A549 (cell line): ENCODE results near the gene TRABD2B. TPM values are rescaled to one million over a fixed set of nuclear protein-coding genes. Genes with fewer than 3 reads are reported as not detected.

Source experiments
- ATAC-seq, 2 experiments: fragments of 200-7000 bp in 1 of 2; fragments of >200 bp in 1 of 2; cut with Nextera tagmentation in 1 of 2; cut with Tn5 transposase in 1 of 2; 3 replicates each; pipeline versions ENCODE4 v1.8.0 to v1.9.1; 2018 to 2020; ENCODE audit warnings: mild to moderate bottlenecking in 1 of 2, moderate library complexity in 1 of 2
- CTCF ChIA-PET: fragments of 300-600 bp; sonication (Branson Sonifier 250); formaldehyde crosslinking; extraction: SDS; loops from one replicate; lab custom pipeline; 2021; ENCODE audit warnings: antibody characterized with exemption, inconsistent platforms; lab: Yijun Ruan, JAX
- POLR2A ChIA-PET: fragments of 350-600 bp; formaldehyde crosslinking; extraction: SDS; loops from one replicate; lab custom pipeline; 2021; ENCODE audit warnings: antibody characterized with exemption, inconsistent platforms; lab: Yijun Ruan, JAX
- DNase-seq, 2 experiments: peaks; one replicate each; pipeline versions ENCODE4 v3.0.0 to v3.0.0-alpha.2; 2011 to 2016; ENCODE audit warnings: low read depth in 1 of 2, low spot score in 1 of 2
- FAIRE-seq: peaks from 2 replicates; lab custom pipeline; 2011; peaks lifted over from hg19 to GRCh38; lab: Jason Lieb, UNC
- H3K27ac ChIP-seq, 2 experiments: fragments of >200 bp; sonication (Bioruptor Twin); formaldehyde crosslinking; 3 replicates each; pipeline ENCODE4 v1.5.1; 2016 to 2017
- H3K4me1 ChIP-seq: fragments of >200 bp; sonication (Bioruptor Twin); formaldehyde crosslinking; 3 replicates; pipeline ENCODE4 v1.6.1; 2016
- H3K4me2 ChIP-seq: fragments of >200 bp; sonication (Bioruptor Twin); formaldehyde crosslinking; 3 replicates; pipeline ENCODE4 v1.6.1; 2016
- H3K4me3 ChIP-seq: fragments of >200 bp; sonication (Bioruptor Twin); formaldehyde crosslinking; 3 replicates; pipeline ENCODE4 v1.5.1; 2016
- H3K9me3 ChIP-seq: fragments of >200 bp; sonication (Bioruptor Twin); formaldehyde crosslinking; 3 replicates; pipeline ENCODE4 v1.6.1; 2016
- ATOH8 ChIP-seq: fragments of 250-450 bp; sonication (Bioruptor Pico); IDR thresholded peaks from 2 replicates; pipeline ENCODE4 v1.5.0; 2020; ENCODE audit warnings: low read depth, mild to moderate bottlenecking, moderate library complexity
- BHLHE40 ChIP-seq: IDR thresholded peaks from 2 replicates; pipeline ENCODE4 v1.6.1; 2012; ENCODE audit warnings: low read depth, low read length, inconsistent platforms
- CBX2 ChIP-seq: fragments of 200-600 bp; sonication (generic); IDR thresholded peaks from 2 replicates; pipeline ENCODE4 v1.6.1; 2016; ENCODE audit warnings: low read depth, mild to moderate bottlenecking, borderline replicate concordance
- CEBPB ChIP-seq, 2 experiments: fragments of >200 bp in 1 of 2; sonication (Bioruptor Twin) in 1 of 2; formaldehyde crosslinking in 1 of 2; IDR thresholded peaks; 2 replicates each; pipeline ENCODE4 v1.6.1; 2012 to 2016
- ELK1 ChIP-seq: fragments of 150-350 bp; IDR thresholded peaks from 2 replicates; pipeline ENCODE4 v1.6.1; 2014; ENCODE audit warnings: low read depth, mild to moderate bottlenecking, low read length
- EP300 ChIP-seq, 2 experiments: fragments of >200 bp; sonication (Bioruptor Twin); formaldehyde crosslinking; IDR thresholded peaks; 2 replicates in 1 of 2; 3 replicates in 1 of 2; pipeline ENCODE4 v1.6.1; 2016 to 2017
- FOSB ChIP-seq: fragments of 250-450 bp; sonication (Bioruptor Pico); IDR thresholded peaks from 2 replicates; pipeline ENCODE4 v1.5.0; 2020; ENCODE audit warnings: mild to moderate bottlenecking, moderate library complexity
- FOSL2 ChIP-seq, 2 experiments: fragments of 450-650 bp in 1 of 2; fragments of >200 bp in 1 of 2; sonication (Bioruptor Twin) in 1 of 2; formaldehyde crosslinking; IDR thresholded peaks; 2 replicates each; pipeline versions ENCODE4 v1.5.0 to v1.6.1; 2016 to 2020; ENCODE audit warnings: mild to moderate bottlenecking in 1 of 2, moderate library complexity in 1 of 2
- HDAC2 ChIP-seq: fragments of 200-600 bp; sonication (generic); IDR thresholded peaks from 2 replicates; pipeline ENCODE4 v1.6.1; 2016
- HEYL ChIP-seq: fragments of 250-450 bp; sonication (Bioruptor Pico); IDR thresholded peaks from 2 replicates; pipeline ENCODE4 v1.8.0; 2021; ENCODE audit warnings: mild to moderate bottlenecking, moderate library complexity
- HMGXB4 ChIP-seq: fragments of 250-450 bp; sonication (Bioruptor Pico); IDR thresholded peaks from 2 replicates; pipeline ENCODE4 v1.5.0; 2021; ENCODE audit warnings: mild to moderate bottlenecking, moderate library complexity, borderline replicate concordance
- HOXB13 ChIP-seq: fragments of 250-450 bp; sonication (Bioruptor Pico); IDR thresholded peaks from 2 replicates; pipeline ENCODE4 v1.5.0; 2020; ENCODE audit warnings: low read depth, mild to moderate bottlenecking, moderate library complexity
- KDM5A ChIP-seq: fragments of 200-600 bp; sonication (generic); IDR thresholded peaks from 2 replicates; pipeline ENCODE4 v1.6.1; 2016; ENCODE audit warnings: antibody characterized with exemption, mild to moderate bottlenecking
- MAZ ChIP-seq: fragments of 150-350 bp; IDR thresholded peaks from 2 replicates; pipeline ENCODE4 v1.6.1; 2014; ENCODE audit warnings: antibody characterized with exemption, low read depth, low read length, borderline replicate concordance
- NR3C1 ChIP-seq: fragments of >200 bp; sonication (Bioruptor Twin); formaldehyde crosslinking; IDR thresholded peaks from 3 replicates; pipeline ENCODE4 v1.6.1; 2017
- POLR2AphosphoS2 ChIP-seq: conservative IDR thresholded peaks from 2 replicates; pipeline ENCODE4 v1.6.1; 2012; ENCODE audit warnings: low read length, improper control_type of control experiment, inconsistent platforms
- RFX5 ChIP-seq: fragments of 450-650 bp; IDR thresholded peaks from 2 replicates; pipeline ENCODE4 v1.7.1; 2014; ENCODE audit warnings: antibody characterized with exemption, mild to moderate bottlenecking, moderate library complexity
- RNF2 ChIP-seq: fragments of 200-600 bp; sonication (generic); IDR thresholded peaks from 2 replicates; pipeline ENCODE4 v1.6.1; 2016; ENCODE audit warnings: low read depth, mild to moderate bottlenecking, antibody characterized with exemption, moderate library complexity, borderline replicate concordance
- TP53 ChIP-seq: fragments of 250-450 bp; sonication (Bioruptor Pico); IDR thresholded peaks from 2 replicates; pipeline ENCODE4 v1.5.0; 2021; ENCODE audit warnings: mild to moderate bottlenecking, moderate library complexity
- WGBS: methylation state at CpG from one replicate; pipeline ENCODE4 v1.1.6; 2017; ENCODE audit errors: missing lambda C conversion rate; 5-methylcytosine and 5-hydroxymethylcytosine counted together
- polyA plus RNA-seq, 4 experiments: library from polyadenylated mRNA; depleted of rRNA in 3 of 4; stranded (reverse); fragments of >200 nt; fragmentation: RNase III in 1 of 4; extraction: RNeasy Plus Mini Kit Qiagen cat#74134 plus additional on column Dnase treatment in 1 of 4; gene quantifications; 2 replicates in 3 of 4; 3 replicates in 1 of 4; pipeline ENCODE4 v1.2.3, GENCODE V29; 2011 to 2017

The TRABD2B gene
- polyA plus RNA-seq, 2 of the 4 experiments (the other 2 are of a cell fraction): 0.04 to 0.21 TPM

- no peak for FAIRE-seq
- POLR2A ChIA-PET: no interaction called here
- H3K27ac ChIP-seq: no peak overlapping the region
- CTCF ChIA-PET: no interaction called here
- no peak overlapping the region for H3K4me2 ChIP-seq
- no peaks in the 10 kb centered on the region for H3K4me1 ChIP-seq
- 63% methylated on average over 13 of the region's 13 CpGs for WGBS
- no peak for ATAC-seq
- H3K9me3 ChIP-seq: no peaks in the 10 kb centered on the region
- no peak for DNase-seq
- H3K4me3 ChIP-seq: no peak overlapping the region
- no peak for TF ChIP-seq HEYL (CRISPR knock-in tag)
- no peak for TF ChIP-seq HDAC2
- TF ChIP-seq RFX5: no peak
- TF ChIP-seq ATOH8 (CRISPR knock-in tag): no peak
- TF ChIP-seq HMGXB4 (CRISPR knock-in tag): no peak
These were observed 225.4 kb downstream of the TRABD2B start for GRCh38 chr1:47771751-47772150.

GRCh38 chr1:47769983-47770382 is 227.2 kb downstream of the TRABD2B start:
- Histone ChIP-seq H3K4me1 (no peaks in the 10 kb centered on the region), H3K27ac (no peak overlapping the region), H3K9me3 (no peaks in the 10 kb centered on the region), H3K4me3 (no peak overlapping the region), H3K4me2 (no peak overlapping the region)
- TF ChIP-seq ELK1 (no peak), POLR2AphosphoS2 (no peak)
- 86% methylated on average over 1 of the region's 4 CpGs for WGBS
- ChIA-PET CTCF (no interaction called here), POLR2A (no interaction called here)
- FAIRE-seq: no peak
- no peak for ATAC-seq
- no peak for DNase-seq

- no peak for FAIRE-seq
- no peaks in the 10 kb centered on the region for H3K9me3 ChIP-seq
- POLR2A ChIA-PET: no interaction called here
- ATAC-seq: no peak
- H3K4me1 ChIP-seq: no peaks in the 10 kb centered on the region
- CTCF ChIA-PET: no interaction called here
- H3K4me2 ChIP-seq: no peak overlapping the region
- TF ChIP-seq TP53 (CRISPR knock-in tag) (no peak), MAZ (no peak)
- 29% methylated on average over 3 of the region's 3 CpGs for WGBS
- H3K4me3 ChIP-seq: no peak overlapping the region
- H3K27ac ChIP-seq: no peak overlapping the region
- DNase-seq: no peak
These were observed 227.9 kb downstream of the TRABD2B start for GRCh38 chr1:47769295-47769694.

GRCh38 chr1:47767741-47768100 is 229.5 kb downstream of the TRABD2B start:
- DNase-seq: no peak
- no peak for TF ChIP-seq CEBPB (IDR thresholded peaks at IDR 0.05)
- TF ChIP-seq HDAC2: no peak
- Histone ChIP-seq H3K27ac (no peak overlapping the region), H3K4me1 (no peaks in the 10 kb centered on the region), H3K9me3 (no peaks in the 10 kb centered on the region), H3K4me2 (no peak overlapping the region), H3K4me3 (no peak overlapping the region)
- CTCF ChIA-PET: interaction anchor here (0.7 kb wide), 1 partner anchor 12 kb away, joined by 3 read pairs; no protein-coding TSS in a partner anchor
- 47% methylated on average over 4 of the region's 11 CpGs for WGBS
- FAIRE-seq: no peak
- no peak for ATAC-seq
- POLR2A ChIA-PET: no interaction called here

- TF ChIP-seq FOSB (CRISPR knock-in tag) (no peak), NR3C1 (no peak), TP53 (CRISPR knock-in tag) (no peak), EP300 (IDR thresholded peaks at IDR 0.05) (no peak), BHLHE40 (no peak), MAZ (no peak), KDM5A (no peak), RNF2 (no peak), ELK1 (no peak), FOSL2 (IDR thresholded peaks at IDR 0.05) (no peak), FOSL2 (CRISPR knock-in tag; IDR thresholded peaks at IDR 0.05) (no peak), RFX5 (no peak), HOXB13 (CRISPR knock-in tag) (no peak), CBX2 (no peak)
- no peak for ATAC-seq
- ChIA-PET POLR2A (no interaction called here), CTCF (interaction anchor here (1.4 kb wide), 1 partner anchor 11 kb away, joined by 5 read pairs; no protein-coding TSS in a partner anchor)
- WGBS: 65% methylated on average over 11 of the region's 12 CpGs
- Histone ChIP-seq H3K4me2 (no peak overlapping the region), H3K4me1 (no peaks in the 10 kb centered on the region), H3K9me3 (no peaks in the 10 kb centered on the region), H3K27ac (no peak overlapping the region), H3K4me3 (no peak overlapping the region)
- no peak for DNase-seq
- FAIRE-seq: no peak
These were observed 230.1 kb downstream of the TRABD2B start for GRCh38 chr1:47766832-47767740.
